Stromal cell of bone marrow (primary cell): ENCODE data around the gene CERT1.
A peak's percentile ranks its signal among the peaks of the same experiment; 100 is the strongest.

Source experiments
- DNase-seq: peaks from one replicate; pipeline ENCODE4 v3.0.0-alpha.2; 2012; ENCODE audit warnings: low read depth

The CERT1 gene

GRCh38 chr5:75405296-75405695 lies 106.1 kb downstream of the CERT1 start:
- DNase-seq = no peak

GRCh38 chr5:75395277-75395676 lies 116.2 kb downstream of the CERT1 start:
- no peak for DNase-seq

GRCh38 chr5:75389430-75389829 lies 122.0 kb downstream of the CERT1 start:
- no peak for DNase-seq

GRCh38 chr5:75387806-75388205 lies 123.6 kb downstream of the CERT1 start:
- DNase-seq = no peak

- no peak for DNase-seq
These were observed 127.2 kb downstream of the CERT1 start for GRCh38 chr5:75384218-75384617.

GRCh38 chr5:75381456-75381855 lies 130.0 kb downstream of the CERT1 start:
- DNase-seq = no peak

- DNase-seq = no peak
These were observed 131.3 kb downstream of the CERT1 start for GRCh38 chr5:75380099-75380498.

GRCh38 chr5:75375414-75375813 lies 136.0 kb downstream of the CERT1 start:
- no peak for DNase-seq

GRCh38 chr5:75374394-75374814 lies 137.0 kb downstream of the CERT1 start:
- DNase-seq = no peak

GRCh38 chr5:75373862-75374261 lies 137.6 kb downstream of the CERT1 start:
- no peak for DNase-seq

- DNase-seq = peak; percentile 15
These were observed 143.0 kb downstream of the CERT1 start for GRCh38 chr5:75368391-75368790.

GRCh38 chr5:75367401-75367800 lies 144.0 kb downstream of the CERT1 start:
- DNase-seq = peak; percentile 16

GRCh38 chr5:75366787-75367186 lies 144.6 kb downstream of the CERT1 start:
- DNase-seq = no peak

GRCh38 chr5:75365740-75366139 lies 145.7 kb downstream of the CERT1 start:
- no peak for DNase-seq

- no peak for DNase-seq
These were observed 146.7 kb downstream of the CERT1 start for GRCh38 chr5:75364571-75365280.

- no peak for DNase-seq
These were observed 147.5 kb downstream of the CERT1 start for GRCh38 chr5:75363726-75364495.

- no peak for DNase-seq
These were observed 148.3 kb downstream of the CERT1 start for GRCh38 chr5:75363111-75363510.

GRCh38 chr5:75362474-75362975 lies 148.9 kb downstream of the CERT1 start:
- DNase-seq = no peak

GRCh38 chr5:75361310-75361709 lies 150.1 kb downstream of the CERT1 start:
- DNase-seq = no peak

GRCh38 chr5:75358117-75358516 lies 153.3 kb downstream of the CERT1 start:
- DNase-seq = no peak

- no peak for DNase-seq
These were observed 154.7 kb downstream of the CERT1 start for GRCh38 chr5:75356719-75357118.

- no peak for DNase-seq
These were observed 156.2 kb downstream of the CERT1 start for GRCh38 chr5:75355236-75355635.
